ENCODE data around the gene SYNPR. TPM values are rescaled to one million over a fixed set of nuclear protein-coding genes. Genes with fewer than 3 reads are reported as not detected.

SYNPR gene
- total RNA-seq, 1 experiment from 2014 or later = 0.85 TPM

DNA sequence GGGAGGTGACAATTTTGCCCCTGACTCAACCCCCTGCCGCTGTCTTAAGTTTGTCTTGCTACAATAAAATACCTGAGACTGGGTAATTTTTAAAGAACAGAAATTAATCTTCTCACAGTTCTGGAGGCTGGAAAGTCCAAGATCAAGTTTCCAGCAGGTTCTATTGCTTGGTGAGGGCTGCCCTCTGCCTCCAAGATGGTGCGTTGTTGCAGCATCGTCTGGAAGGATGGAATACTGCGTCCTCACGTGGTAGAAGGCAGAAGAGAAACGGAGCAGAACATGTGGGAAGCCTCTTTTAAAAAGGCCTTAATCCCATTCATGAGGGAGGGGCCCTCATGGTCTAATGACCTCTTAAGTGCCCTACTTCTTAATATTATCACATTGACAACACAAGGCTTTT, 287.1 kb downstream of the SYNPR start (continued):
- TF ChIP-seq ZNF512 (CRISPR knock-in tag; IDR thresholded peaks at IDR 0.05; ENCODE audit: borderline replicate concordance) (no peak), ZNF532 (CRISPR knock-in tag; IDR thresholded peaks at IDR 0.05; ENCODE audit: borderline replicate concordance) (no peak)

DNA sequence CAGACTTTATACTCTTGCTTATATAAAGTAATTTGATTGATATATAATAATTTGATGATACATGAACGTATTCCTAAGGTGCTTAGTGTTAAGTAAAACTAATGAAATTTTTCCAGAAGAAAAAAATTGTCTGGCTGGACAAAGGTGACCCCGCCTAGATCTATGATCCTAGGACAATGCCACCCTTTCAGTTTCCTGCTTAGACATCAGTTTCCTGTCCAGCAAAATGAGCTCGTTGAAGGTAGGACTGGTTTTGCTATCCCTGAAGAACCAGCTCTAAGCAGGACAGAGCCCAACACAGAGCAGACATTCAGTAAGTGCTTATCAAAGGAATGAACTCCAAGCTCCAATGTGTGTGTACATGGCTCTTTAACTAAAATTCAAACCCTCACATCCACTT, 293.6 kb downstream of the SYNPR start:
- ATAC-seq (no peak), DNase-seq (ENCODE audit: low spot score) (no peak)
- H3K36me3 Mint-ChIP-seq = no peaks in the 10 kb centered on the region
- POLR2A ChIA-PET = no interaction called here
- no peak overlapping the region for H3K4me3 Mint-ChIP-seq
- TF ChIP-seq MAX (CRISPR knock-in tag; IDR thresholded peaks at IDR 0.05) (no peak), ZNF121 (CRISPR knock-in tag; IDR thresholded peaks at IDR 0.05) (no peak), E2F5 (CRISPR knock-in tag; IDR thresholded peaks at IDR 0.05) (no peak), ZNF138 (CRISPR knock-in tag; conservative IDR thresholded peaks at IDR 0.05) (no peak), ZNF396 (CRISPR knock-in tag; IDR thresholded peaks at IDR 0.05; ENCODE audit: borderline replicate concordance) (no peak), MXD4 (CRISPR knock-in tag; IDR thresholded peaks at IDR 0.05; ENCODE audit: borderline replicate concordance) (no peak), ZNF532 (CRISPR knock-in tag; IDR thresholded peaks at IDR 0.05; ENCODE audit: borderline replicate concordance) (no peak), NFYB (CRISPR knock-in tag; conservative IDR thresholded peaks at IDR 0.05; ENCODE audit: low read depth) (no peak), EMX1 (CRISPR knock-in tag; IDR thresholded peaks at IDR 0.05) (no peak), ZNF423 (CRISPR knock-in tag; IDR thresholded peaks at IDR 0.05) (no peak), ETV6 (CRISPR knock-in tag; IDR thresholded peaks at IDR 0.05) (no peak), OVOL2 (CRISPR knock-in tag; IDR thresholded peaks at IDR 0.05; ENCODE audit: borderline replicate concordance) (no peak)
- TF ChIP-seq, protein P1, sequence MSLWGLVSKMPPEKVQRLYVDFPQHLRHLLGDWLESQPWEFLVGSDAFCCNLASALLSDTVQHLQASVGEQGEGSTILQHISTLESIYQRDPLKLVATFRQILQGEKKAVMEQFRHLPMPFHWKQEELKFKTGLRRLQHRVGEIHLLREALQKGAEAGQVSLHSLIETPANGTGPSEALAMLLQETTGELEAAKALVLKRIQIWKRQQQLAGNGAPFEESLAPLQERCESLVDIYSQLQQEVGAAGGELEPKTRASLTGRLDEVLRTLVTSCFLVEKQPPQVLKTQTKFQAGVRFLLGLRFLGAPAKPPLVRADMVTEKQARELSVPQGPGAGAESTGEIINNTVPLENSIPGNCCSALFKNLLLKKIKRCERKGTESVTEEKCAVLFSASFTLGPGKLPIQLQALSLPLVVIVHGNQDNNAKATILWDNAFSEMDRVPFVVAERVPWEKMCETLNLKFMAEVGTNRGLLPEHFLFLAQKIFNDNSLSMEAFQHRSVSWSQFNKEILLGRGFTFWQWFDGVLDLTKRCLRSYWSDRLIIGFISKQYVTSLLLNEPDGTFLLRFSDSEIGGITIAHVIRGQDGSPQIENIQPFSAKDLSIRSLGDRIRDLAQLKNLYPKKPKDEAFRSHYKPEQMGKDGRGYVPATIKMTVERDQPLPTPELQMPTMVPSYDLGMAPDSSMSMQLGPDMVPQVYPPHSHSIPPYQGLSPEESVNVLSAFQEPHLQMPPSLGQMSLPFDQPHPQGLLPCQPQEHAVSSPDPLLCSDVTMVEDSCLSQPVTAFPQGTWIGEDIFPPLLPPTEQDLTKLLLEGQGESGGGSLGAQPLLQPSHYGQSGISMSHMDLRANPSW (CRISPR knock-in tag; conservative IDR thresholded peaks at IDR 0.05; ENCODE audit: low read depth) = no peak
- H3K27ac Mint-ChIP-seq = no peak overlapping the region
- H3K27me3 Mint-ChIP-seq (ENCODE audit: low read depth) = peaks cover 4% of the 10 kb centered on the region; the same call in 1 of the 2 replicates
- CTCF ChIA-PET = no interaction called here
- peaks cover 64% of the 10 kb centered on the region for H3K4me1 Mint-ChIP-seq
- no peaks in the 10 kb centered on the region for H3K9me3 Mint-ChIP-seq

Measured in WTC11 (cell line).